HG03025 (cell line): ENCODE measurements around the gene AMDHD1.

Experiments used
- ATAC-seq: cut with Tn5 transposase; IDR thresholded peaks from one replicate; pipeline ENCODE4 v1.9.1; 2021; ENCODE audit warnings: mild to moderate bottlenecking, moderate library complexity; ENCODE audit not compliant: unreplicated experiment, low FRiP score

Gene AMDHD1

GRCh38 chr12:95943330-95943842, at the start of gene AMDHD1:
AMDHD1 (plus strand) TSS chr12:95943331; CDS start chr12:95943399, 68 bp downstream.
- peak; percentile 57 for ATAC-seq

GRCh38 chr12:95896846-95897245, 46.3 kb upstream of the AMDHD1 start:
- ATAC-seq, result no peak

GRCh38 chr12:95898081-95898480, 45.0 kb upstream of the AMDHD1 start:
- no peak for ATAC-seq

- no peak for ATAC-seq
Measured at GRCh38 chr12:95908573-95908972, 34.6 kb upstream of the AMDHD1 start.

- no peak for ATAC-seq
Measured at GRCh38 chr12:95909871-95910270, 33.3 kb upstream of the AMDHD1 start.

- ATAC-seq, result peak; percentile 75
Measured at GRCh38 chr12:95918194-95918993, 24.7 kb upstream of the AMDHD1 start.

- no peak for ATAC-seq
Measured at GRCh38 chr12:95919110-95919509, 24.0 kb upstream of the AMDHD1 start.

- ATAC-seq, result no peak
Measured at GRCh38 chr12:95922231-95922630, 20.9 kb upstream of the AMDHD1 start.

- no peak for ATAC-seq
Measured at GRCh38 chr12:95940514-95940913, 2.6 kb upstream of the AMDHD1 start.

- ATAC-seq, result no peak
Measured at GRCh38 chr12:95942101-95942523, 1.0 kb upstream of the AMDHD1 start.

- peak; percentile 92 for ATAC-seq
Measured at GRCh38 chr12:95942524-95943329, 404 bp upstream of the AMDHD1 start, which contains the start of gene CCDC38. CCDC38 (minus strand) TSS chr12:95942614; CDS start chr12:95936509, 6,105 bp downstream.

GRCh38 chr12:95944108-95944704, 1.1 kb downstream of the AMDHD1 start:
- ATAC-seq, result no peak

- no peak for ATAC-seq
Measured at GRCh38 chr12:95949477-95950206, 6.5 kb downstream of the AMDHD1 start.

- ATAC-seq, result no peak
Measured at GRCh38 chr12:95951515-95951914, 8.4 kb downstream of the AMDHD1 start.

GRCh38 chr12:95953000-95953399, 9.9 kb downstream of the AMDHD1 start:
- ATAC-seq, result no peak

GRCh38 chr12:95955549-95956159, 12.5 kb downstream of the AMDHD1 start:
- no peak for ATAC-seq

- no peak for ATAC-seq
Measured at GRCh38 chr12:95956557-95957145, 13.5 kb downstream of the AMDHD1 start.

GRCh38 chr12:95959107-95959506, 16.0 kb downstream of the AMDHD1 start:
- no peak for ATAC-seq

- no peak for ATAC-seq
Measured at GRCh38 chr12:95960241-95960640, 17.1 kb downstream of the AMDHD1 start.
